ENCODE measurements around the gene AOPEP.

- TF ChIP-seq CTCF (IDR thresholded peaks at IDR 0.05; ENCODE audit: low read length) (no peak), EZH2 (IDR thresholded peaks at IDR 0.05; ENCODE audit: borderline replicate concordance, low read length) (no peak)
These were observed 281.8 kb downstream of the AOPEP start for GRCh38 chr9:95008151-95008771.

Measured in OCI-LY1 (cell line).